H1 (cell line): ENCODE measurements around the gene SEMA7A. TPM values are rescaled to one million over a fixed set of nuclear protein-coding genes. Genes with fewer than 3 reads are reported as not detected.

Experiments
- CTCF ChIA-PET: fragments of 300-600 bp; sonication (Branson Sonifier 250); formaldehyde crosslinking; loops from one replicate; lab custom pipeline; 2021; ENCODE audit not compliant: partially characterized antibody; lab: Charles Lee
- POLR2A ChIA-PET: fragments of 300-600 bp; sonication (Branson Sonifier 250); formaldehyde crosslinking; loops from one replicate; lab custom pipeline; 2021; ENCODE audit warnings: inconsistent platforms; ENCODE audit not compliant: partially characterized antibody; lab: Charles Lee
- DNase-seq, 2 experiments: peaks; one replicate each; pipeline versions ENCODE4 v3.0.0 to v3.0.0-alpha.2; 2010 to 2022; ENCODE audit warnings: low spot score in 2 of 2, low read depth in 1 of 2, mixed read lengths in 1 of 2
- FAIRE-seq: peaks from 2 replicates; lab custom pipeline; 2011; peaks lifted over from hg19 to GRCh38; lab: Jason Lieb, UNC
- H2AFZ ChIP-seq: 2 replicates; pipeline ENCODE4 v1.8.1; 2012; ENCODE audit warnings: low read length, inconsistent platforms
- H2AK5ac ChIP-seq: 2 replicates; pipeline ENCODE4 v1.6.1; 2013; ENCODE audit warnings: low read depth, low read length
- H2BK120ac ChIP-seq: replicated peaks from 2 replicates; pipeline ENCODE3; 2013; ENCODE audit warnings: low read depth, low read length, inconsistent platforms
- H2BK12ac ChIP-seq: 2 replicates; pipeline ENCODE4 v1.6.1; 2013; ENCODE audit warnings: low read depth, low read length
- H2BK15ac ChIP-seq: 2 replicates; pipeline ENCODE4 v1.6.1; 2013; ENCODE audit warnings: low read length
- H2BK20ac ChIP-seq: 2 replicates; pipeline ENCODE4 v1.6.1; 2013; ENCODE audit warnings: low read length
- H2BK5ac ChIP-seq: 2 replicates; pipeline ENCODE4 v1.6.1; 2013; ENCODE audit warnings: low read depth, low read length
- H3K14ac ChIP-seq: 2 replicates; pipeline ENCODE4 v1.6.1; 2013; ENCODE audit warnings: inconsistent platforms; ENCODE audit not compliant: insufficient read length
- H3K18ac ChIP-seq: 2 replicates; pipeline ENCODE4 v1.6.1; 2013; ENCODE audit warnings: low read length; ENCODE audit errors: extremely low read depth
- H3K23ac ChIP-seq: 2 replicates; pipeline ENCODE4 v1.6.1; 2013; ENCODE audit warnings: inconsistent platforms; ENCODE audit not compliant: insufficient read length
- H3K23me2 ChIP-seq: 2 replicates; pipeline ENCODE4 v1.6.1; 2013; ENCODE audit warnings: low read depth, low read length
- H3K27ac ChIP-seq: 2 replicates; pipeline ENCODE4 v1.6.1; 2011; ENCODE audit warnings: low read depth, low read length, inconsistent platforms
- H3K27me3 ChIP-seq, 4 experiments: replicated peaks in 1 of 4; 1 replicate in 1 of 4; 2 replicates in 3 of 4; pipeline versions ENCODE4 v1.6.1 to v1.8.1; 2011 to 2013; ENCODE audit warnings: low read length in 3 of 4, mild to moderate bottlenecking in 3 of 4, inconsistent platforms in 2 of 4, mixed read lengths in 2 of 4, moderate library complexity in 1 of 4; ENCODE audit not compliant: control insufficient read depth in 3 of 4, insufficient read depth in 3 of 4; ENCODE audit errors: extremely low read depth in 1 of 4
- H3K36me3 ChIP-seq, 4 experiments: 2 replicates each; pipeline versions ENCODE4 v1.6.1 to v1.8.1; 2011 to 2013; ENCODE audit warnings: mild to moderate bottlenecking in 4 of 4, low read length in 3 of 4, moderate library complexity in 2 of 4, control low read depth in 1 of 4, inconsistent platforms in 1 of 4; ENCODE audit not compliant: insufficient read depth in 4 of 4, control insufficient read depth in 2 of 4
- H3K4ac ChIP-seq: replicated peaks from 2 replicates; pipeline ENCODE3; 2013; ENCODE audit warnings: low read length, low read depth, mixed read lengths, inconsistent platforms; ENCODE audit not compliant: insufficient read length
- H3K4me1 ChIP-seq, 4 experiments: replicated peaks in 1 of 4; 1 replicate in 1 of 4; 2 replicates in 3 of 4; pipeline versions ENCODE4 v1.6.1 to v1.8.1; 2011 to 2013; ENCODE audit warnings: low read length in 3 of 4, inconsistent platforms in 2 of 4, mixed read lengths in 1 of 4; ENCODE audit not compliant: insufficient read depth in 4 of 4, control insufficient read depth in 3 of 4
- H3K4me2 ChIP-seq, 2 experiments: 2 replicates each; pipeline versions ENCODE4 v1.6.1 to v1.8.1; 2011 to 2013; ENCODE audit warnings: low read depth in 2 of 2, low read length in 2 of 2, control low read depth in 1 of 2, inconsistent platforms in 1 of 2, mild to moderate bottlenecking in 1 of 2; ENCODE audit not compliant: insufficient read depth in 1 of 2
- H3K4me3 ChIP-seq, 4 experiments: fragments of 200-600, 300-600 bp in 1 of 4; sonication (generic), shearing (Covaris generic), sonication (Bioruptor Twin) in 1 of 4; 2 replicates each; pipeline versions ENCODE4 v1.5.1 to v1.8.1; 2011 to 2016; ENCODE audit warnings: low read length in 4 of 4, low read depth in 3 of 4, control low read depth in 2 of 4, inconsistent platforms in 2 of 4, mild to moderate bottlenecking in 2 of 4, mixed read lengths in 1 of 4, moderate library complexity in 1 of 4; ENCODE audit not compliant: insufficient read depth in 2 of 4; ENCODE audit errors: extremely low read depth in 1 of 4
- H3K56ac ChIP-seq: replicated peaks from 2 replicates; pipeline ENCODE3; 2013; ENCODE audit warnings: low read depth, mild to moderate bottlenecking, mixed read lengths, low read length, inconsistent platforms; ENCODE audit not compliant: insufficient read length
- H3K79me1 ChIP-seq: 2 replicates; pipeline ENCODE4 v1.6.1; 2013; ENCODE audit warnings: low read depth, low read length, control low read depth
- H3K79me2 ChIP-seq, 2 experiments: 2 replicates each; pipeline versions ENCODE4 v1.6.1 to v1.8.1; 2012 to 2013; ENCODE audit warnings: low read length in 2 of 2, mild to moderate bottlenecking in 2 of 2, inconsistent platforms in 1 of 2; ENCODE audit not compliant: insufficient read depth in 2 of 2, control insufficient read depth in 1 of 2
- H3K9ac ChIP-seq, 4 experiments: replicated peaks in 1 of 4; 1 replicate in 1 of 4; 2 replicates in 3 of 4; pipeline versions ENCODE4 v1.6.1 to v1.8.1; 2011 to 2013; ENCODE audit warnings: low read depth in 3 of 4, low read length in 3 of 4, control low read depth in 2 of 4, mild to moderate bottlenecking in 2 of 4, moderate library complexity in 2 of 4, inconsistent platforms in 1 of 4; ENCODE audit errors: extremely low read depth in 1 of 4
- H3K9me3 ChIP-seq, 2 experiments: 2 replicates each; pipeline versions ENCODE4 v1.6.1 to v1.8.1; 2012 to 2013; ENCODE audit warnings: mild to moderate bottlenecking in 2 of 2, moderate library complexity in 2 of 2, control low read depth in 1 of 2, inconsistent platforms in 1 of 2, low read depth in 1 of 2, low read length in 1 of 2, mixed read lengths in 1 of 2; ENCODE audit not compliant: insufficient read depth in 2 of 2
- H4K20me1 ChIP-seq, 2 experiments: replicated peaks in 1 of 2; 2 replicates each; pipeline versions ENCODE3 to v1.8.1; 2011 to 2013; ENCODE audit warnings: inconsistent platforms in 2 of 2, low read length in 2 of 2, mild to moderate bottlenecking in 1 of 2; ENCODE audit not compliant: insufficient read depth in 2 of 2, control insufficient read depth in 1 of 2
- H4K5ac ChIP-seq: 2 replicates; pipeline ENCODE4 v1.6.1; 2013; ENCODE audit warnings: low read length, low read depth, mixed read lengths, inconsistent platforms; ENCODE audit not compliant: insufficient read length
- H4K8ac ChIP-seq: 2 replicates; pipeline ENCODE4 v1.8.0; 2013; ENCODE audit warnings: mild to moderate bottlenecking, moderate library complexity, low read length, inconsistent platforms; ENCODE audit not compliant: insufficient read depth; ENCODE audit errors: extremely low read depth
- H4K91ac ChIP-seq: replicated peaks from 2 replicates; pipeline ENCODE3; 2013; ENCODE audit warnings: low read length, mixed read lengths, inconsistent platforms; ENCODE audit not compliant: insufficient read length
- CTBP2 ChIP-seq: IDR thresholded peaks from 2 replicates; pipeline ENCODE4 v1.7.0; 2011; ENCODE audit warnings: borderline replicate concordance, mild to moderate bottlenecking, moderate library complexity, mixed read lengths, low read length; ENCODE audit not compliant: insufficient read depth, insufficient read length
- FOSL1 ChIP-seq: IDR thresholded peaks from 2 replicates; pipeline ENCODE4 v1.6.1; 2011; ENCODE audit warnings: mild to moderate bottlenecking, low read depth, low read length, moderate library complexity; ENCODE audit not compliant: insufficient read depth
- SP4 ChIP-seq: IDR thresholded peaks from 2 replicates; pipeline ENCODE4 v1.6.1; 2012; ENCODE audit warnings: low read length, inconsistent platforms
- YY1 ChIP-seq: IDR thresholded peaks from 2 replicates; pipeline ENCODE4 v1.6.1; 2011; ENCODE audit warnings: low read depth, mild to moderate bottlenecking, low read length
- WGBS, 2 experiments: shearing (Covaris generic) in 1 of 2; methylation state at CpG; one replicate each; pipeline versions ENCODE4 v1.1.6 to v1.1.7; 2013 to 2015; ENCODE audit warnings: low lambda C conversion rate in 2 of 2, mixed read lengths in 2 of 2, inconsistent platforms in 1 of 2, low coverage in 1 of 2, missing lambda C conversion rate in 1 of 2; ENCODE audit not compliant: insufficient replicate concordance in 2 of 2, insufficient coverage in 1 of 2, insufficient read length in 1 of 2; ENCODE audit errors: extremely low coverage in 1 of 2, missing lambda C conversion rate in 1 of 2; 5-methylcytosine and 5-hydroxymethylcytosine counted together
- polyA plus RNA-seq, 7 experiments: library from polyadenylated mRNA; depleted of rRNA in 3 of 7; stranded (reverse) in 5 of 7; unstranded in 2 of 7; fragments of >200 nt in 5 of 7; fragments of 200-250 nt in 2 of 7; gene quantifications; 1 replicate in 5 of 7; 2 replicates in 1 of 7; 4 replicates in 1 of 7; pipeline versions ENCODE4 v1.2.1 to v1.2.3, GENCODE V29; 2011 to 2013; ENCODE audit warnings: missing spikeins in 2 of 7, mixed read lengths in 2 of 7
- total RNA-seq: library from RNA; stranded (reverse); fragmentation: NEBNext Ultra II Directional; extraction: Animal tissue kit (Norgen Biotek cat#: 25700); gene quantifications from 2 replicates; pipeline ENCODE4 v1.2.1, GENCODE V29; 2021

SEMA7A gene
- total and polyA plus RNA-seq, 2 of the 8 experiments (the other 6 are each of a cell fraction or from before 2014, with no cell fraction given): 10.7 to 15.0 TPM

- no peak overlapping the region for H3K23ac ChIP-seq
- H3K27ac ChIP-seq: no peak overlapping the region
- H3K4me2 ChIP-seq: no peak overlapping the region
- H2BK12ac ChIP-seq: no peak overlapping the region
- no peak overlapping the region for H3K9ac ChIP-seq
- no peak overlapping the region for H2AK5ac ChIP-seq
- H3K79me1 ChIP-seq: no peaks in the 10 kb centered on the region
- no peak overlapping the region for H4K91ac ChIP-seq
- no peaks in the 10 kb centered on the region; the same call in 1 of the 2 replicates for H3K23me2 ChIP-seq
- no peak for TF ChIP-seq SP4
- no peak for TF ChIP-seq FOSL1
- TF ChIP-seq YY1: no peak
- no peak for TF ChIP-seq CTBP2
- H3K79me2 ChIP-seq: no peaks in the 10 kb centered on the region
- H2BK15ac ChIP-seq: 0 out of 2 replicates have a peak overlapping the region, but pooled peaks have one; percentile 46
- H3K36me3 ChIP-seq: no peaks in the 10 kb centered on the region
- H2BK20ac ChIP-seq: no peak overlapping the region
- FAIRE-seq (no peak), DNase-seq (no peak)
- H3K14ac ChIP-seq: no peak overlapping the region
- no peak overlapping the region for H2BK120ac ChIP-seq
- H3K4ac ChIP-seq: no peak overlapping the region
- CTCF ChIA-PET: interaction anchor here (0.9 to 5.5 kb wide), 14 partner anchors 10 to 80 kb away, joined by 3 to 48 read pairs (median 4); partner anchors contain the start of gene SEMA7A
- peak overlapping the region; percentile 24; the same call in 1 of the 2 replicates for H2BK5ac ChIP-seq
- H4K5ac ChIP-seq: no peak overlapping the region
- H3K18ac ChIP-seq: no peak overlapping the region
- no peak overlapping the region for H2AFZ ChIP-seq
- POLR2A ChIA-PET: interaction anchor here (1.0 to 1.4 kb wide), 3 partner anchors 16 to 58 kb away, joined by 3 to 4 read pairs (median 3); partner anchors contain the start of gene UBL7
- H3K4me3 ChIP-seq: no peak overlapping the region
- no peak overlapping the region for H3K56ac ChIP-seq
- H3K27me3 ChIP-seq: no peaks in the 10 kb centered on the region; a peak in 2 of 7 replicates
- no peaks in the 10 kb centered on the region for H4K20me1 ChIP-seq
- no peaks in the 10 kb centered on the region for H3K9me3 ChIP-seq
- WGBS, 2 experiments: 89% methylated on average over 13 of the region's 13 CpGs; no CpG with 5 or more reads in 1 of the 2 experiments
- peaks cover 0 to 14% (median 11%) of the 10 kb centered on the region in 4 experiments; a peak in 5 of 7 replicates for H3K4me1 ChIP-seq
- H4K8ac ChIP-seq: no peak overlapping the region
Observed at GRCh38 chr15:74402873-74403587, 30.7 kb downstream of the SEMA7A start.
